ENCODE results near the gene VPS41.

VPS41 gene

GRCh38 chr7:38820571-38820970, 88.4 kb downstream of the VPS41 start:
- no peak for DNase-seq (ENCODE audit: extremely low read depth in 1 of 2, low read depth in 1 of 2)

- DNase-seq (ENCODE audit: extremely low read depth in 1 of 2, low read depth in 1 of 2): no peak
These were observed 89.5 kb downstream of the VPS41 start for GRCh38 chr7:38819463-38819862.

GRCh38 chr7:38817526-38817925, 91.5 kb downstream of the VPS41 start:
- DNase-seq (ENCODE audit: extremely low read depth in 1 of 2, low read depth in 1 of 2): no peak

- no peak for DNase-seq (ENCODE audit: extremely low read depth in 1 of 2, low read depth in 1 of 2)
These were observed 95.2 kb downstream of the VPS41 start for GRCh38 chr7:38813768-38814167.

- no peak for DNase-seq (ENCODE audit: extremely low read depth in 1 of 2, low read depth in 1 of 2)
These were observed 102.1 kb downstream of the VPS41 start for GRCh38 chr7:38806912-38807311.

- no peak for DNase-seq (ENCODE audit: extremely low read depth in 1 of 2, low read depth in 1 of 2)
These were observed 107.2 kb downstream of the VPS41 start for GRCh38 chr7:38801786-38802185.

- no peak for DNase-seq (ENCODE audit: extremely low read depth in 1 of 2, low read depth in 1 of 2)
These were observed 110.3 kb downstream of the VPS41 start for GRCh38 chr7:38798552-38799267.

GRCh38 chr7:38796626-38797501, 112.1 kb downstream of the VPS41 start:
- peak in 1 of 2 donors; percentile 5 for DNase-seq (ENCODE audit: extremely low read depth in 1 of 2, low read depth in 1 of 2)

GRCh38 chr7:38795593-38795992, 113.4 kb downstream of the VPS41 start:
- DNase-seq (ENCODE audit: extremely low read depth in 1 of 2, low read depth in 1 of 2): no peak

- DNase-seq (ENCODE audit: extremely low read depth in 1 of 2, low read depth in 1 of 2): no peak
These were observed 127.0 kb downstream of the VPS41 start for GRCh38 chr7:38781991-38782390.

GRCh38 chr7:38777609-38778008, 131.4 kb downstream of the VPS41 start:
- DNase-seq (ENCODE audit: extremely low read depth in 1 of 2, low read depth in 1 of 2): no peak

- DNase-seq (ENCODE audit: extremely low read depth in 1 of 2, low read depth in 1 of 2): no peak
These were observed 133.3 kb downstream of the VPS41 start for GRCh38 chr7:38775506-38776175.

GRCh38 chr7:38773430-38773829, 135.6 kb downstream of the VPS41 start:
- DNase-seq (ENCODE audit: extremely low read depth in 1 of 2, low read depth in 1 of 2): no peak

GRCh38 chr7:38760226-38760625, 148.8 kb downstream of the VPS41 start:
- no peak for DNase-seq (ENCODE audit: extremely low read depth in 1 of 2, low read depth in 1 of 2)

GRCh38 chr7:38759028-38759427, 150.0 kb downstream of the VPS41 start:
- no peak for DNase-seq (ENCODE audit: extremely low read depth in 1 of 2, low read depth in 1 of 2)

GRCh38 chr7:38757931-38758330, 151.1 kb downstream of the VPS41 start:
- no peak for DNase-seq (ENCODE audit: extremely low read depth in 1 of 2, low read depth in 1 of 2)

GRCh38 chr7:38756521-38756920, 152.5 kb downstream of the VPS41 start:
- no peak for DNase-seq (ENCODE audit: extremely low read depth in 1 of 2, low read depth in 1 of 2)

- DNase-seq (ENCODE audit: extremely low read depth in 1 of 2, low read depth in 1 of 2): no peak
These were observed 155.6 kb downstream of the VPS41 start for GRCh38 chr7:38753347-38753746.

- no peak for DNase-seq (ENCODE audit: extremely low read depth in 1 of 2, low read depth in 1 of 2)
These were observed 157.6 kb downstream of the VPS41 start for GRCh38 chr7:38751416-38751815.

GRCh38 chr7:38748056-38748610, 160.9 kb downstream of the VPS41 start:
- DNase-seq (ENCODE audit: extremely low read depth in 1 of 2, low read depth in 1 of 2): no peak

- no peak for DNase-seq (ENCODE audit: extremely low read depth in 1 of 2, low read depth in 1 of 2)
These were observed 162.6 kb downstream of the VPS41 start for GRCh38 chr7:38746438-38746837.

Data from stimulated activated CD8-positive, alpha-beta memory T cell treated with anti-CD3 and anti-CD28 coated beads, Interleukin-7, amount 100 ng/mL, for 48 hours (primary cell).